WTC11 (cell line): ENCODE data around the gene VSIG2.

Experiments used
- FOXP1 ChIP-seq: sonication (generic); formaldehyde crosslinking; IDR thresholded peaks from 2 replicates; pipeline ENCODE4 v1.8.0; 2022; ENCODE audit warnings: missing genetic modification reagents, mild to moderate bottlenecking, moderate library complexity, borderline replicate concordance
- RELA ChIP-seq: sonication (generic); formaldehyde crosslinking; IDR thresholded peaks from 2 replicates; pipeline ENCODE4 v1.8.1; 2022; ENCODE audit warnings: missing genetic modification reagents, mild to moderate bottlenecking, borderline replicate concordance
- TF ChIP-seq, protein P1 (sequence below): fragments of 200-600 bp; IDR thresholded peaks from 2 replicates; pipeline ENCODE4 v1.8.0; 2022; ENCODE audit warnings: antibody characterized with exemption

- TF ChIP-seq, protein P1, sequence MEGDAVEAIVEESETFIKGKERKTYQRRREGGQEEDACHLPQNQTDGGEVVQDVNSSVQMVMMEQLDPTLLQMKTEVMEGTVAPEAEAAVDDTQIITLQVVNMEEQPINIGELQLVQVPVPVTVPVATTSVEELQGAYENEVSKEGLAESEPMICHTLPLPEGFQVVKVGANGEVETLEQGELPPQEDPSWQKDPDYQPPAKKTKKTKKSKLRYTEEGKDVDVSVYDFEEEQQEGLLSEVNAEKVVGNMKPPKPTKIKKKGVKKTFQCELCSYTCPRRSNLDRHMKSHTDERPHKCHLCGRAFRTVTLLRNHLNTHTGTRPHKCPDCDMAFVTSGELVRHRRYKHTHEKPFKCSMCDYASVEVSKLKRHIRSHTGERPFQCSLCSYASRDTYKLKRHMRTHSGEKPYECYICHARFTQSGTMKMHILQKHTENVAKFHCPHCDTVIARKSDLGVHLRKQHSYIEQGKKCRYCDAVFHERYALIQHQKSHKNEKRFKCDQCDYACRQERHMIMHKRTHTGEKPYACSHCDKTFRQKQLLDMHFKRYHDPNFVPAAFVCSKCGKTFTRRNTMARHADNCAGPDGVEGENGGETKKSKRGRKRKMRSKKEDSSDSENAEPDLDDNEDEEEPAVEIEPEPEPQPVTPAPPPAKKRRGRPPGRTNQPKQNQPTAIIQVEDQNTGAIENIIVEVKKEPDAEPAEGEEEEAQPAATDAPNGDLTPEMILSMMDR: no peak
- TF ChIP-seq FOXP1 (CRISPR knock-in tag) (no peak), RELA (CRISPR knock-in tag) (no peak)
Observed at GRCh38 chr11:124740277-124740882, 11.7 kb downstream of the VSIG2 start.
